ENCODE measurements around the gene ARL6IP1.
"Not testable (repeated sequence)": the region's sequence is repeated elsewhere in the genome, so short reads cannot be mapped to it uniquely, and the experiment has no call there.

GRCh38 chr16:18757960-18758660, 43.2 kb downstream of the ARL6IP1 start:
- not testable (repeated sequence) for TF ChIP-seq POLR2A, CTCF (IDR thresholded peaks at IDR 0.05)

Data from uterus (tissue), 2 donors.